Stimulated activated effector memory CD8-positive, alpha-beta T cell treated with anti-CD3 and anti-CD28 coated beads, Interleukin-12 subunit alpha, Interleukin-12 subunit beta, amount 100 ng/mL, for 72 hours (primary cell): ENCODE data around the gene AMTN.
A peak's percentile ranks its signal among the peaks of the same experiment; 100 is the strongest.
"Not testable (repeated sequence)": the region's sequence is repeated elsewhere in the genome, so short reads cannot be mapped to it uniquely, and the experiment has no call there.

ENCODE experiments used
- ATAC-seq: fragments of 150-1000 bp; cut with Tn5 transposase; 2 replicates; pipeline ENCODE4 v1.10.0; 2021
- DNase-seq, 2 donors: peaks; one replicate each; pipeline ENCODE4 v3.0.0; 2021 to 2022; ENCODE audit warnings: low spot score in 2 of 2
- H3K27ac Mint-ChIP-seq: one replicate; pipeline ENCODE4 v1.8.0; 2022; ENCODE audit warnings: mild to moderate bottlenecking, mixed read lengths
- H3K36me3 Mint-ChIP-seq: one replicate; pipeline ENCODE4 v1.8.0; 2022; ENCODE audit warnings: mild to moderate bottlenecking, mixed read lengths
- H3K4me1 Mint-ChIP-seq: one replicate; pipeline ENCODE4 v1.8.0; 2022; ENCODE audit warnings: mixed read lengths
- H3K4me3 Mint-ChIP-seq: one replicate; pipeline ENCODE4 v1.8.0; 2022; ENCODE audit warnings: mild to moderate bottlenecking, mixed read lengths
- H3K9me3 Mint-ChIP-seq: one replicate; pipeline ENCODE4 v1.8.0; 2022; ENCODE audit warnings: mixed read lengths

The AMTN gene

GRCh38 chr4:70518269-70518668 is at the start of gene AMTN:
AMTN (plus strand) TSS chr4:70518569; CDS start chr4:70518778, 209 bp downstream.
- Mint-ChIP-seq H3K36me3 (no peaks in the 10 kb centered on the region), H3K4me3 (no peak within 1 kb of the TSS), H3K4me1 (no peaks in the 10 kb centered on the region), H3K27ac (no peak within 1 kb of the TSS), H3K9me3 (no peaks in the 10 kb centered on the region)
- DNase-seq (no peak), ATAC-seq (no peak)

- Mint-ChIP-seq H3K4me3 (no peak within 1 kb of the TSS), H3K4me1 (no peaks in the 10 kb centered on the region), H3K36me3 (no peaks in the 10 kb centered on the region), H3K9me3 (peaks cover 5% of the 10 kb centered on the region), H3K27ac (no peak within 1 kb of the TSS)
- ATAC-seq (no peak), DNase-seq (no peak)
These were observed 46.5 kb upstream of the AMTN start, which contains the start of gene MUC7 for GRCh38 chr4:70471897-70472296. MUC7 (plus strand) TSS chr4:70472197; CDS start chr4:70474022, 1,825 bp downstream.

GRCh38 chr4:70473679-70474078 is 44.7 kb upstream of the AMTN start:
- Mint-ChIP-seq H3K4me3 (no peak overlapping the region), H3K4me1 (no peaks in the 10 kb centered on the region), H3K27ac (no peak overlapping the region), H3K9me3 (peaks cover 3% of the 10 kb centered on the region), H3K36me3 (no peaks in the 10 kb centered on the region)
- ATAC-seq, result no peak
- no peak for DNase-seq

DNA sequence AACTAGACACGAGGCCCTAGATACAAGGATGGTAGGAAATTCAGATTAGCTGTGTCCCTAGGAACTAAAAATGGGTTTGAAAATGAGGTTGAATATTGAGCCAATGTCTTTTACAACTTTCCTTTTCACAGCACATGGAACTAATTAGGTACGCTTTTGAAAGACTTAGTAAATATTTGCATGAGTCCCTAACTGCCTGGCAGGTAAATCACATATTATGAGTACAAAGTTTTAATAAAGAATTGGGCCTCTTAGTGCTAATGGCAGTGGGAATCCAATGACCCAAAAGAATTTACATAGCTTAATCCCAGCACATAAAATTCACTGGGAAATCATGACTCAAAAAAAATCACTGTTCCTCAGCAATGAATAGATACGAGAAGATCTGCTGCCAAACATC is 29.6 kb upstream of the AMTN start:
- Mint-ChIP-seq H3K36me3 (no peaks in the 10 kb centered on the region), H3K27ac (no peak overlapping the region), H3K4me3 (no peak overlapping the region), H3K4me1 (no peaks in the 10 kb centered on the region), H3K9me3 (no peaks in the 10 kb centered on the region)
- ATAC-seq, result no peak
- DNase-seq, result no peak

GRCh38 chr4:70496231-70496630 is 22.1 kb upstream of the AMTN start:
- H3K4me3 Mint-ChIP-seq, result no peak overlapping the region
- no peak for DNase-seq
- no peak for ATAC-seq
- H3K4me1 Mint-ChIP-seq, result no peaks in the 10 kb centered on the region
- H3K9me3 Mint-ChIP-seq, result no peaks in the 10 kb centered on the region
- H3K36me3 Mint-ChIP-seq, result no peaks in the 10 kb centered on the region
- H3K27ac Mint-ChIP-seq, result no peak overlapping the region

DNA sequence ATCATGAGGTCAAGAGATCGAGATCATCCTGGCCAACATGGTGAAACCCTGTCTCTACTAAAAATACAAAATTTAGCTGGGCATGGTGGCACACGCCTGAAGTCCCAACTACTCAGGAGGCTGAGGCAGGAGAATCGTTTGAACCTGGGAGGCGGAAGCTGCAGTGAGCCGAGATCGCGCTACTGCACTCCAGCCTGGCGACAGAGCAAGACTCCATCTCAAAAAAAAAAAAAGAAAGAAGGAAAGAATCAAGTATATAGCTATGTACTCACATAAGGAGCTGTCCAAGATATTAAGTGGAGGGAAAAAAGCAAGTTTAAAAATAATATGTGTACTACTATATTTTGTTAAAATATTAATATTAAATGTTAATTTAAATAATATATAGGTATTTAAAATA is 16.5 kb upstream of the AMTN start:
- DNase-seq, H3K36me3 Mint-ChIP-seq, H3K9me3 Mint-ChIP-seq, ATAC-seq, H3K4me1 Mint-ChIP-seq, H3K4me3 Mint-ChIP-seq, H3K27ac Mint-ChIP-seq: not testable (repeated sequence)

DNA sequence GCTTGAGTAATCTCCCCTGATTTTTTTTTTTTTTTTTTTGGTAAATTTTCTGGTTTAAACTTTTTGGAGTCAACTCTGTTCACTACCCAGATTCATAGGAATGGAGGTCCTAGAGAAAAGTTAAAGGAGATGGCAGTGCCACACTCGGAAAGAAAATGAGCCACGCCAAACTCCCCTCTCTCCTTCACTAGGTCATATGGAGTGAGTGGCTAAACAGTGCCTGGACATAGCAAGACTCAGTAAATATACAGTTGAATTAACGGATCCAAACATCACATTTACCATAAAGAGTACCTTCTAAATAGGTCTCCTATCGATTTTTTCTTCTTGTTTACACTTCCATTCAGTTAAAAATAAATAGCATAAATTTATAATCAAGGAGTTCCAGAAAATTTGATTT is 13.6 kb upstream of the AMTN start:
- no peak overlapping the region for H3K27ac Mint-ChIP-seq
- DNase-seq (no peak), ATAC-seq (no peak)
- H3K4me3 Mint-ChIP-seq, result no peak overlapping the region
- no peaks in the 10 kb centered on the region for H3K4me1 Mint-ChIP-seq
- H3K9me3 Mint-ChIP-seq, result no peaks in the 10 kb centered on the region
- no peaks in the 10 kb centered on the region for H3K36me3 Mint-ChIP-seq

GRCh38 chr4:70505151-70505748 is 13.1 kb upstream of the AMTN start:
- Mint-ChIP-seq H3K4me1 (no peaks in the 10 kb centered on the region), H3K27ac (no peak overlapping the region), H3K9me3 (no peaks in the 10 kb centered on the region), H3K36me3 (no peaks in the 10 kb centered on the region), H3K4me3 (no peak overlapping the region)
- peak; percentile 65 for ATAC-seq
- peak; percentile 17 to 61 for DNase-seq

- no peaks in the 10 kb centered on the region for H3K4me1 Mint-ChIP-seq
- DNase-seq, result no peak
- no peaks in the 10 kb centered on the region for H3K36me3 Mint-ChIP-seq
- no peak overlapping the region for H3K4me3 Mint-ChIP-seq
- no peak for ATAC-seq
- H3K27ac Mint-ChIP-seq, result no peak overlapping the region
- no peaks in the 10 kb centered on the region for H3K9me3 Mint-ChIP-seq
These were observed 9.6 kb upstream of the AMTN start for GRCh38 chr4:70508801-70509200.

- no peak overlapping the region for H3K4me3 Mint-ChIP-seq
- no peak for DNase-seq
These were observed 7.0 kb upstream of the AMTN start for GRCh38 chr4:70511365-70511764.

GRCh38 chr4:70515367-70516250 is 2.8 kb upstream of the AMTN start:
- H3K4me1 Mint-ChIP-seq, result no peaks in the 10 kb centered on the region
- H3K27ac Mint-ChIP-seq, result no peak overlapping the region
- ATAC-seq (no peak), DNase-seq (no peak)
- H3K36me3 Mint-ChIP-seq, result no peaks in the 10 kb centered on the region
- H3K4me3 Mint-ChIP-seq, result no peak overlapping the region
- H3K9me3 Mint-ChIP-seq, result no peaks in the 10 kb centered on the region

More at GRCh38 chr4:70511365-70511764, 7.0 kb upstream of the AMTN start:
- Mint-ChIP-seq H3K9me3 (no peaks in the 10 kb centered on the region), H3K27ac (no peak overlapping the region), H3K4me1 (no peaks in the 10 kb centered on the region), H3K36me3 (no peaks in the 10 kb centered on the region)
- no peak for ATAC-seq

DNA sequence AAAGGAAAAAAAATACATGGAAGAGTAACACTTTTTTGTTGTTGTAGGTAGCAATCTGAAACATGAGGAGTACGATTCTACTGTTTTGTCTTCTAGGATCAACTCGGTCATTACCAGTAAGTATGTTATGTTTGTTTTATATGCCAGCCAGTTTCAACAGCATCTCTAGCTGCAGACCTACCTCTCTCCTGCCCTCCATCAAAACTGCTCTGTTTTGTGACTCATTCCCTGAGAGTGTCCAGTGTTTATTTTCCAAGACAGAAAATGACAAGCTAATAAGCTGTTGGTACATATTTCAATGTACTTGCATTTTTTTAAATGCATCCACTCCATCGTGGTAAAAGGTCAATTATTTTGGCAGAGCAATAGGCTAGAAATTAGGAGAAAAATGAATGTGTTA is 347 bp downstream of the AMTN start:
- H3K9me3 Mint-ChIP-seq, result no peaks in the 10 kb centered on the region
- H3K4me3 Mint-ChIP-seq, result no peak overlapping the region
- no peak for DNase-seq
- H3K36me3 Mint-ChIP-seq, result no peaks in the 10 kb centered on the region
- no peak for ATAC-seq
- no peaks in the 10 kb centered on the region for H3K4me1 Mint-ChIP-seq
- no peak overlapping the region for H3K27ac Mint-ChIP-seq

- Mint-ChIP-seq H3K36me3 (no peaks in the 10 kb centered on the region), H3K4me3 (no peak overlapping the region), H3K27ac (no peak overlapping the region), H3K4me1 (no peaks in the 10 kb centered on the region), H3K9me3 (no peaks in the 10 kb centered on the region)
- DNase-seq, result no peak
- ATAC-seq, result no peak
These were observed 4.3 kb downstream of the AMTN start for GRCh38 chr4:70522626-70523025.

GRCh38 chr4:70530997-70531396 is 12.6 kb downstream of the AMTN start:
- Mint-ChIP-seq H3K4me1 (no peaks in the 10 kb centered on the region), H3K4me3 (no peak overlapping the region), H3K36me3 (no peaks in the 10 kb centered on the region), H3K9me3 (no peaks in the 10 kb centered on the region), H3K27ac (no peak overlapping the region)
- no peak for DNase-seq
- no peak for ATAC-seq

DNA sequence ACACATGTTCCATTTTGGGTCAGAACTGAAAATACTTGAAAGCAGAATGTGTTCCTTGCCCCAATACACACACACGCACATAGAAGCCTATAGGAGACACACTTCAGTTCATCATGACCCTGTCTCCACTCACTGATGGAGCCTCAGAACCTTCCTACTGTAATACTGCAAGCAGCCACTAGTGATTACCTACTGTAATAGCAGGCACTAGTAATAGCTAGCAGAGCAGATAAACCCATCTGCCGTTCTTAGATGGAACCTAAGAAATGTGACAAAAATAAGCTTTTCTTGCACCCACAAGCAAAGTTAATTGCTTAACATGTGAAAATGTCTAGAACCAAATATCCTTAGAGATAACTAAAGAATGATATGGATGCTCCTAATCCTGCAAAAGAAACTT is 13.6 kb downstream of the AMTN start:
- no peak for ATAC-seq
- H3K9me3 Mint-ChIP-seq, result no peaks in the 10 kb centered on the region

DNA sequence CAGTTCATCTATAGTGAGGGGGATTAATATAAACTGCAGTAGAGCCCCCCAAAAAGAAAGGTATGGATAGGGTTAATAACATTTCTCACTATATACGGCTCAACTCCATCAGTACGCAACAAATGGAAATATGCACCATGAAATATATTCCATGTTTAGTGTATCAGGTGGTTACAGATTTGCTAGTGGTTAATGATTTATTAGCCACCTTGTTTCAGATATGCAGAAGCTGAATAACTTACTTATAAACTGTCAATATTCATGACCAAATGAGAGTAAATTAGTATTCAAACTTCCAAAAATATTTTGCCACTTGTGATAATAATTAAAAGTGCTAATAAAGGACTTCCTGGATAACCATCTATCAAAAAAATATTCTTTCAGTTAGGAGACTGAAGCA is 14.8 kb downstream of the AMTN start:
- no peak overlapping the region for H3K27ac Mint-ChIP-seq
- H3K36me3 Mint-ChIP-seq, result no peaks in the 10 kb centered on the region
- H3K4me3 Mint-ChIP-seq, result no peak overlapping the region
- no peaks in the 10 kb centered on the region for H3K4me1 Mint-ChIP-seq
- ATAC-seq, result no peak
- H3K9me3 Mint-ChIP-seq, result no peaks in the 10 kb centered on the region
- no peak for DNase-seq

More for the DNA sequence above, 13.6 kb downstream of the AMTN start:
- H3K36me3 Mint-ChIP-seq, result no peaks in the 10 kb centered on the region
- no peaks in the 10 kb centered on the region for H3K4me1 Mint-ChIP-seq
- DNase-seq, result no peak
- H3K27ac Mint-ChIP-seq, result no peak overlapping the region
- no peak overlapping the region for H3K4me3 Mint-ChIP-seq
